Neural progenitor cell (in vitro differentiated cells): ENCODE data around the gene ZNF20. TPM values are rescaled to one million over a fixed set of nuclear protein-coding genes. Genes with fewer than 3 reads are reported as not detected.
"Not testable (repeated sequence)": the region's sequence is repeated elsewhere in the genome, so short reads cannot be mapped to it uniquely, and the experiment has no call there.

Experiments
- DNase-seq: peaks from one replicate; pipeline ENCODE4 v3.0.0-alpha.2; 2016; ENCODE audit warnings: low spot score
- H2AFZ ChIP-seq: fragments of 200-600 bp; sonication (generic); replicated peaks from 2 replicates; pipeline ENCODE4 v1.6.1; 2016; ENCODE audit warnings: antibody characterized with exemption
- H3F3A ChIP-seq: fragments of 200-600 bp; sonication (generic); 2 replicates; pipeline ENCODE4 v1.6.1; 2016; ENCODE audit warnings: antibody characterized with exemption, low read depth
- H3K27ac ChIP-seq: fragments of 200-600 bp; sonication (generic); 2 replicates; pipeline ENCODE4 v1.5.1; 2016; ENCODE audit warnings: mild to moderate bottlenecking
- H3K27me3 ChIP-seq: fragments of 200-600 bp; sonication (generic); 2 replicates; pipeline ENCODE4 v1.6.1; 2016; ENCODE audit warnings: mild to moderate bottlenecking, moderate library complexity
- H3K36me3 ChIP-seq: fragments of 200-600 bp; sonication (generic); 2 replicates; pipeline ENCODE4 v1.5.1; 2016
- H3K4me1 ChIP-seq: fragments of 200-600 bp; sonication (generic); 2 replicates; pipeline ENCODE4 v1.6.1; 2016; ENCODE audit warnings: mixed run types
- H3K4me2 ChIP-seq: fragments of 200-600 bp; sonication (generic); 2 replicates; pipeline ENCODE4 v1.6.1; 2016
- H3K4me3 ChIP-seq: fragments of 200-600 bp; sonication (generic); 2 replicates; pipeline ENCODE4 v1.5.1; 2016
- H3K79me2 ChIP-seq: fragments of 200-600 bp; sonication (generic); 2 replicates; pipeline ENCODE4 v1.6.1; 2016; ENCODE audit warnings: low read depth
- H3K9ac ChIP-seq: fragments of 200-600 bp; sonication (generic); 2 replicates; pipeline ENCODE4 v1.6.1; 2016
- H3K9me3 ChIP-seq: fragments of 200-600 bp; sonication (generic); 2 replicates; pipeline ENCODE4 v1.5.1; 2016; ENCODE audit warnings: low read depth
- H4K20me1 ChIP-seq: fragments of 200-600 bp; sonication (generic); 2 replicates; pipeline ENCODE4 v1.6.1; 2016; ENCODE audit warnings: low read depth
- H3K27ac Mint-ChIP-seq: 3 replicates; pipeline ENCODE4 v1.8.0; 2021; ENCODE audit warnings: mixed read lengths
- H3K27me3 Mint-ChIP-seq: 2 replicates; pipeline ENCODE4 v1.8.0; 2022; ENCODE audit warnings: low read depth, mild to moderate bottlenecking, inconsistent platforms, moderate library complexity, mixed read lengths; ENCODE audit not compliant: insufficient read depth
- H3K36me3 Mint-ChIP-seq: 3 replicates; pipeline ENCODE4 v1.8.0; 2021; ENCODE audit warnings: mixed read lengths
- H3K4me1 Mint-ChIP-seq: 3 replicates; pipeline ENCODE4 v1.8.0; 2021; ENCODE audit warnings: mixed read lengths
- H3K4me3 Mint-ChIP-seq: 3 replicates; pipeline ENCODE4 v1.8.0; 2021; ENCODE audit warnings: mild to moderate bottlenecking, moderate library complexity, mixed read lengths
- H3K9me3 Mint-ChIP-seq: 3 replicates; pipeline ENCODE4 v1.8.0; 2020; ENCODE audit warnings: mixed read lengths
- EZH2 ChIP-seq: fragments of 200-600 bp; sonication (generic); IDR thresholded peaks from 2 replicates; pipeline ENCODE4 v1.6.1; 2017; ENCODE audit warnings: antibody characterized with exemption, mild to moderate bottlenecking, moderate library complexity
- small RNA-seq: library from RNA; depleted of rRNA; stranded (forward); fragments of <200 nt; gene quantifications from one replicate; pipeline ENCODE3, GENCODE V24; 2015
- total RNA-seq: library from RNA; depleted of rRNA; stranded (reverse); fragments of >200 nt; gene quantifications from 2 replicates; pipeline ENCODE4 v1.2.3, GENCODE V29; 2015; ENCODE audit warnings: low replicate concordance
- TF ChIP-seq, protein P1 (sequence below): fragments of 200-600 bp; sonication (generic); IDR thresholded peaks from 2 replicates; pipeline ENCODE4 v1.5.1; 2017; ENCODE audit warnings: antibody characterized with exemption, mild to moderate bottlenecking

ZNF20 gene
- total RNA-seq, 1 donor from 2014 or later: 27.9 TPM

DNA sequence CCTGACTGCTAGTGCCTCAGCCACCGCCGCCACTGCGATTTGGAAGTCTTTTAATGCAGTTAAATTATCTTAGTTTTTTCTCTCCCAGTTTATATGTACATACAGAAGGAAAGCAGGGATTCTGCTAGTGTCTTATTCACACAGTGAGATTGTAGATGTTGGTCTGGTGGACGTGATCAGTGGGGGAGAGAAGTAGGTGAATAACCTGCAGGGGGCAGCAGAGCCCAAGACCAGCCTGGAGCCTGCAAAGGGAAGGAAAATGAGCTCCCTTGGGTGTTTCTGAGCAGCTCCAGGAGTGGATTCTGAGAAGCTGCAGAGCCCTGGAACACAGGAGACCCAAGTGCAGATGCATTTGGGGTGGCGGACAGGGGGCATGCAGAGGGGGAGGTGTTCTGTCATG is 49.3 kb downstream of the ZNF20 start:
- H3K27me3 Mint-ChIP-seq: no peaks in the 10 kb centered on the region
- peaks cover 57% of the 10 kb centered on the region for H3K9me3 Mint-ChIP-seq
- H3K4me2 ChIP-seq: no peak overlapping the region
- H3K4me1 ChIP-seq: no peaks in the 10 kb centered on the region
- peaks cover 13% of the 10 kb centered on the region for H3K36me3 Mint-ChIP-seq
- H3K27ac Mint-ChIP-seq: no peak overlapping the region
- no peak overlapping the region for H3K27ac ChIP-seq
- peaks cover 33% of the 10 kb centered on the region for H3K79me2 ChIP-seq
- peak overlapping the region; percentile 57 for H3K4me3 Mint-ChIP-seq
- peaks cover 14% of the 10 kb centered on the region for H3K36me3 ChIP-seq
- H3K9me3 ChIP-seq: peaks cover 4% of the 10 kb centered on the region
- H3K27me3 ChIP-seq: no peaks in the 10 kb centered on the region
- peaks cover 21% of the 10 kb centered on the region for H3F3A ChIP-seq
- DNase-seq: peak; percentile 77
- H4K20me1 ChIP-seq: no peaks in the 10 kb centered on the region
- H3K9ac ChIP-seq: no peak overlapping the region
- H2AFZ ChIP-seq: no peak overlapping the region
- H3K4me3 ChIP-seq: no peak overlapping the region
- no peaks in the 10 kb centered on the region for H3K4me1 Mint-ChIP-seq
- TF ChIP-seq EZH2: no peak
- TF ChIP-seq, protein P1, sequence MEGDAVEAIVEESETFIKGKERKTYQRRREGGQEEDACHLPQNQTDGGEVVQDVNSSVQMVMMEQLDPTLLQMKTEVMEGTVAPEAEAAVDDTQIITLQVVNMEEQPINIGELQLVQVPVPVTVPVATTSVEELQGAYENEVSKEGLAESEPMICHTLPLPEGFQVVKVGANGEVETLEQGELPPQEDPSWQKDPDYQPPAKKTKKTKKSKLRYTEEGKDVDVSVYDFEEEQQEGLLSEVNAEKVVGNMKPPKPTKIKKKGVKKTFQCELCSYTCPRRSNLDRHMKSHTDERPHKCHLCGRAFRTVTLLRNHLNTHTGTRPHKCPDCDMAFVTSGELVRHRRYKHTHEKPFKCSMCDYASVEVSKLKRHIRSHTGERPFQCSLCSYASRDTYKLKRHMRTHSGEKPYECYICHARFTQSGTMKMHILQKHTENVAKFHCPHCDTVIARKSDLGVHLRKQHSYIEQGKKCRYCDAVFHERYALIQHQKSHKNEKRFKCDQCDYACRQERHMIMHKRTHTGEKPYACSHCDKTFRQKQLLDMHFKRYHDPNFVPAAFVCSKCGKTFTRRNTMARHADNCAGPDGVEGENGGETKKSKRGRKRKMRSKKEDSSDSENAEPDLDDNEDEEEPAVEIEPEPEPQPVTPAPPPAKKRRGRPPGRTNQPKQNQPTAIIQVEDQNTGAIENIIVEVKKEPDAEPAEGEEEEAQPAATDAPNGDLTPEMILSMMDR: peak; percentile 77

DNA sequence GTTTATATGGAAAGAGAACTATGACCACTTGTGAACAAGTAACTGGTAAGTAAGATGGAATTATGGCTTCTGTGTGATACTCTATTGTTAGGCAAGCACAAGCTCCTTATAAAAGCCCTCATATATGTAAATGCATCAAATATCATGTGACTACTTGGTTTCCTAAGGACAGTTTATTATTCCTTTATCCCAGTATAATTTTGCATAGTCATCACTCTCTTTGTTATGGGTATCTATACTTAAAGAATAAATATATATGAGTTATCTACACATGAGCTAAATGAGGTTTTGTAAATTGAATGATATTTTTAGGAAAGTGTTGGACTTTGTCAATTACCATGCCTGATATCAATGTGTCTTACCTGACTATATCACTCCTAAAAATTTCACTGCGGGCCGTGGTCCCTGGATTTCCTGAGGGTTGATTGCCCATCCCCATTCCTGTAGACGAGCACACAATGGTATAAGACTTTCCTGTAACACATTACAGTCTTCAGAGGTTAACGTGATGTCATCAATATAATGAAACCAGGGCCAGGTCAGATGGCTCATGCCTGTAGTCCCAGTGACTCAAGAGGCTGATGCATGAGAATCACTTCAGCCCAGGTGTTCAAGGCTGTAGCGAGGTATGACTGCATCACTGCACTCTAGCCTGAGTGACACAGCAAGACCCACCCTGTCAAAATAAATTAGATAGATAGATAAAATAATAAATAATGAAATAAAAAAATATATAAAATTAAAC is 54.9 kb downstream of the ZNF20 start:
- Mint-ChIP-seq H3K4me3 (no peak overlapping the region), H3K9me3 (peaks cover 50% of the 10 kb centered on the region), H3K4me1 (no peaks in the 10 kb centered on the region), H3K36me3 (peaks cover 4% of the 10 kb centered on the region), H3K27me3 (no peaks in the 10 kb centered on the region), H3K27ac (no peak overlapping the region)
- H3K27me3 ChIP-seq: no peaks in the 10 kb centered on the region
- H3K4me3 ChIP-seq: no peak overlapping the region
- DNase-seq: no peak
- H3K4me1 ChIP-seq: no peaks in the 10 kb centered on the region
- H3K9ac ChIP-seq: no peak overlapping the region
- TF ChIP-seq, protein P1: no peak
- peaks cover 4% of the 10 kb centered on the region for H3K9me3 ChIP-seq
- peaks cover 4% of the 10 kb centered on the region for H3K36me3 ChIP-seq
- H2AFZ ChIP-seq: no peak overlapping the region
- no peak overlapping the region for H3K27ac ChIP-seq
- no peak overlapping the region for H3K4me2 ChIP-seq
- no peaks in the 10 kb centered on the region for H4K20me1 ChIP-seq
- no peaks in the 10 kb centered on the region for H3F3A ChIP-seq
- no peaks in the 10 kb centered on the region for H3K79me2 ChIP-seq

GRCh38 chr19:12083336-12083735 is 56.8 kb downstream of the ZNF20 start:
- not testable (repeated sequence) for H3K4me2 ChIP-seq, H3K27me3 Mint-ChIP-seq, DNase-seq, H3F3A ChIP-seq, H3K4me1 ChIP-seq, H3K27me3 ChIP-seq, H3K9ac ChIP-seq, H3K27ac Mint-ChIP-seq, H3K36me3 Mint-ChIP-seq, H4K20me1 ChIP-seq, H3K4me1 Mint-ChIP-seq, H3K79me2 ChIP-seq, H2AFZ ChIP-seq, H3K4me3 ChIP-seq, H3K27ac ChIP-seq, H3K4me3 Mint-ChIP-seq
- peaks cover 18% of the 10 kb centered on the region for H3K9me3 ChIP-seq
- peaks cover 56% of the 10 kb centered on the region for H3K9me3 Mint-ChIP-seq
- H3K36me3 ChIP-seq: peaks cover 10% of the 10 kb centered on the region

Small RNA genes lying within 50 kb of the gene (small RNA-seq; reads per million reads assigned to genes)
- gene RF00019 (not detected), gene RNA5SP467 (not detected)

Other genes with a start within 250 kb of the ZNF20 start
- gene ZNF700, start 215.2 kb downstream of the ZNF20 start, total RNA-seq: 18.3 and 29.4 TPM in 2 replicates
- gene ZNF763, start 175.3 kb downstream of the ZNF20 start, total RNA-seq: 10.0 and 17.7 TPM in 2 replicates
- 8.2 and 8.3 TPM in 2 replicates for gene ZNF433, start 104.7 kb downstream of the ZNF20 start, total RNA-seq
- gene ZNF878, start 87.4 kb downstream of the ZNF20 start, total RNA-seq: 2.6 and 3.0 TPM in 2 replicates
- 16.3 and 16.5 TPM in 2 replicates for gene ZNF844, start 75.6 kb downstream of the ZNF20 start, total RNA-seq
- 39.8 and 42.9 TPM in 2 replicates for gene ZNF625, start 16.4 kb upstream of the ZNF20 start, total RNA-seq
- 16.7 and 17.8 TPM in 2 replicates for gene ZNF136, start 22.7 kb upstream of the ZNF20 start, total RNA-seq
- gene ZNF44, start 154.5 kb upstream of the ZNF20 start, total RNA-seq: 6.9 and 7.3 TPM in 2 replicates
- 2.6 and 3.7 TPM in 2 replicates for gene ZNF563, start 193.3 kb upstream of the ZNF20 start, total RNA-seq
- gene ZNF442, start 225.3 kb upstream of the ZNF20 start, total RNA-seq: 6.0 and 14.9 TPM in 2 replicates